GM19463 (cell line): ENCODE results near the gene PLCB1.

ENCODE experiments used
- ATAC-seq: cut with Tn5 transposase; IDR thresholded peaks from one replicate; pipeline ENCODE4 v1.9.1; 2021; ENCODE audit warnings: mild to moderate bottlenecking, moderate library complexity; ENCODE audit not compliant: unreplicated experiment

PLCB1 gene

GRCh38 chr20:8474027-8474668 lies 342.1 kb downstream of the PLCB1 start:
- ATAC-seq: no peak

GRCh38 chr20:8476021-8476420 lies 344.0 kb downstream of the PLCB1 start:
- no peak for ATAC-seq

- ATAC-seq: no peak
These were observed 348.5 kb downstream of the PLCB1 start for GRCh38 chr20:8480597-8480996.

- no peak for ATAC-seq
These were observed 355.6 kb downstream of the PLCB1 start for GRCh38 chr20:8487696-8488095.

- ATAC-seq: no peak
These were observed 357.2 kb downstream of the PLCB1 start for GRCh38 chr20:8489094-8489883.

GRCh38 chr20:8490076-8490830 lies 358.2 kb downstream of the PLCB1 start:
- no peak for ATAC-seq

- no peak for ATAC-seq
These were observed 360.1 kb downstream of the PLCB1 start for GRCh38 chr20:8492173-8492572.

GRCh38 chr20:8498571-8498970 lies 366.5 kb downstream of the PLCB1 start:
- no peak for ATAC-seq

- ATAC-seq: no peak
These were observed 372.0 kb downstream of the PLCB1 start for GRCh38 chr20:8504030-8504429.

GRCh38 chr20:8505476-8506200 lies 373.6 kb downstream of the PLCB1 start:
- ATAC-seq: no peak

GRCh38 chr20:8507231-8507630 lies 375.2 kb downstream of the PLCB1 start:
- ATAC-seq: no peak

- no peak for ATAC-seq
These were observed 377.7 kb downstream of the PLCB1 start for GRCh38 chr20:8509809-8510208.

- no peak for ATAC-seq
These were observed 378.7 kb downstream of the PLCB1 start for GRCh38 chr20:8510808-8511207.

GRCh38 chr20:8512003-8512402 lies 379.9 kb downstream of the PLCB1 start:
- no peak for ATAC-seq

GRCh38 chr20:8515810-8516435 lies 383.9 kb downstream of the PLCB1 start:
- ATAC-seq: no peak

GRCh38 chr20:8518878-8519277 lies 386.8 kb downstream of the PLCB1 start:
- no peak for ATAC-seq

GRCh38 chr20:8519887-8520286 lies 387.8 kb downstream of the PLCB1 start:
- ATAC-seq: no peak

- ATAC-seq: no peak
These were observed 390.1 kb downstream of the PLCB1 start for GRCh38 chr20:8522168-8522567.

- no peak for ATAC-seq
These were observed 391.6 kb downstream of the PLCB1 start for GRCh38 chr20:8523684-8524083.

GRCh38 chr20:8524101-8525016 lies 392.3 kb downstream of the PLCB1 start:
- ATAC-seq: no peak
